Progenitor cell of endocrine pancreas (in vitro differentiated cells): ENCODE data around the gene SPEF1. TPM values are rescaled to one million over a fixed set of nuclear protein-coding genes. Genes with fewer than 3 reads are reported as not detected.

Experiments used
- DNase-seq: peaks from one replicate; pipeline ENCODE4 v3.0.0; 2021; ENCODE audit warnings: low spot score; ENCODE audit not compliant: unreplicated experiment
- H3K27ac Mint-ChIP-seq: 2 replicates; pipeline ENCODE4 v1.8.0; 2021; ENCODE audit warnings: mild to moderate bottlenecking, moderate library complexity, mixed read lengths
- H3K27me3 Mint-ChIP-seq: 2 replicates; pipeline ENCODE4 v1.8.0; 2021; ENCODE audit warnings: mixed read lengths
- H3K36me3 Mint-ChIP-seq: 2 replicates; pipeline ENCODE4 v1.8.0; 2022; ENCODE audit warnings: mixed read lengths; ENCODE audit not compliant: insufficient read depth
- H3K4me1 Mint-ChIP-seq: 2 replicates; pipeline ENCODE4 v1.8.0; 2021; ENCODE audit warnings: low read depth, mixed read lengths
- H3K4me3 Mint-ChIP-seq: 2 replicates; pipeline ENCODE4 v1.8.0; 2021; ENCODE audit warnings: low read depth, mild to moderate bottlenecking, moderate library complexity, mixed read lengths
- H3K9me3 Mint-ChIP-seq: 2 replicates; pipeline ENCODE4 v1.8.0; 2021; ENCODE audit warnings: low read depth, mixed read lengths
- total RNA-seq: library from RNA; stranded (reverse); gene quantifications from 2 replicates; pipeline ENCODE4 v1.2.1, GENCODE V29; 2021
- TF ChIP-seq, protein P1 (sequence below): fragments of 200-600 bp; sonication (generic); IDR thresholded peaks from one replicate; pipeline ENCODE4 v1.5.0; 2021; ENCODE audit warnings: antibody characterized with exemption, mild to moderate bottlenecking; ENCODE audit not compliant: unreplicated experiment

SPEF1 gene
- total RNA-seq, 1 donor from 2014 or later: 1.9 TPM

DNA sequence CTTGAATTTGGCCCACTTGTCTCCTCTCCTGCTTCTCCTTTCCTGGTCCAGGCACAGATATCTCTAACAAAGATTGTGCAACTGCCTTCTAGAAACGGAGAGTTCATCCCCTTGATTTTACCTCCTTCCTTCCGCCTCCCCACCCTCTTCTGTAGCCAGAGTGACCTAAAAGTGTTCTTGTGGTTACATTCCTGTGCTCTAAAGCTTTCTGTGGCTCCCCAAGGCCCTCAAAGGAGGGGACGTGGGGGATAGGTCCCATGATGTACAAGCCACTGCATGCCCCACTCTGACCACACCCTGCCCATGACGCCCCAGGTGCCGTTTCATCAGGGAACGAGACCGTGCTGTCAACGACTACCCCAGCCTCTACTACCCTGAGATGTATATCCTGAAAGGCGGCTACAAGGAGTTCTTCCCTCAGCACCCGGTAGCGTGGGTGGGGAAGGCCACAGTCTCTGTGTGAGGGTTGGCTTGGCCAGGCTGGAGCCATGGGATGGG, 23.1 kb upstream of the SPEF1 start:
- H3K27ac Mint-ChIP-seq: no peak overlapping the region
- peaks cover 25% of the 10 kb centered on the region for H3K4me1 Mint-ChIP-seq
- H3K4me3 Mint-ChIP-seq: no peak overlapping the region
- TF ChIP-seq, protein P1, sequence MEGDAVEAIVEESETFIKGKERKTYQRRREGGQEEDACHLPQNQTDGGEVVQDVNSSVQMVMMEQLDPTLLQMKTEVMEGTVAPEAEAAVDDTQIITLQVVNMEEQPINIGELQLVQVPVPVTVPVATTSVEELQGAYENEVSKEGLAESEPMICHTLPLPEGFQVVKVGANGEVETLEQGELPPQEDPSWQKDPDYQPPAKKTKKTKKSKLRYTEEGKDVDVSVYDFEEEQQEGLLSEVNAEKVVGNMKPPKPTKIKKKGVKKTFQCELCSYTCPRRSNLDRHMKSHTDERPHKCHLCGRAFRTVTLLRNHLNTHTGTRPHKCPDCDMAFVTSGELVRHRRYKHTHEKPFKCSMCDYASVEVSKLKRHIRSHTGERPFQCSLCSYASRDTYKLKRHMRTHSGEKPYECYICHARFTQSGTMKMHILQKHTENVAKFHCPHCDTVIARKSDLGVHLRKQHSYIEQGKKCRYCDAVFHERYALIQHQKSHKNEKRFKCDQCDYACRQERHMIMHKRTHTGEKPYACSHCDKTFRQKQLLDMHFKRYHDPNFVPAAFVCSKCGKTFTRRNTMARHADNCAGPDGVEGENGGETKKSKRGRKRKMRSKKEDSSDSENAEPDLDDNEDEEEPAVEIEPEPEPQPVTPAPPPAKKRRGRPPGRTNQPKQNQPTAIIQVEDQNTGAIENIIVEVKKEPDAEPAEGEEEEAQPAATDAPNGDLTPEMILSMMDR: no peak
- DNase-seq: no peak
- H3K36me3 Mint-ChIP-seq: peaks cover 21% of the 10 kb centered on the region
- no peaks in the 10 kb centered on the region for H3K9me3 Mint-ChIP-seq
- no peaks in the 10 kb centered on the region for H3K27me3 Mint-ChIP-seq

DNA sequence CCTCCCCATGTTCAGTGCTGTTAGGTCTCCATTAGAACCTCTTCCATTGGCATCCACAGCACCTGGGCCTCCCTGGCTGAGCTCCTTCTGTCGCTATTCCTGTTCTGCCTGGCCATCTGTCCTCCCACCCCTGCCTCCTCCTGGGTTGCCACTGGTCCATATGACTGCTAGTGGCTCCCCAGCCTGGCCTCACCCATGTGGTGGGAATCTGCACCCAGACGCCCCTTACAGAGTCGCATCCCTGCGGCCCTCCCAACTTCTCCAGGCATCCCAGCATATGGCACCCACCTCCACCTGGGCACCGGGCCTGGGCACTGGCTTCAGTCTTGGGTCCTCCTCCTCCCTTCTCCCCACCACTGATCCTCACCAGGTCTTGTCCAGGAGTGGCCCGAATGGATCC, 22.6 kb upstream of the SPEF1 start:
- Mint-ChIP-seq H3K36me3 (peaks cover 21% of the 10 kb centered on the region), H3K27me3 (no peaks in the 10 kb centered on the region), H3K4me3 (no peak overlapping the region), H3K4me1 (peaks cover 27% of the 10 kb centered on the region), H3K27ac (no peak overlapping the region), H3K9me3 (no peaks in the 10 kb centered on the region)
- TF ChIP-seq, protein P1: no peak
- DNase-seq: no peak

DNA sequence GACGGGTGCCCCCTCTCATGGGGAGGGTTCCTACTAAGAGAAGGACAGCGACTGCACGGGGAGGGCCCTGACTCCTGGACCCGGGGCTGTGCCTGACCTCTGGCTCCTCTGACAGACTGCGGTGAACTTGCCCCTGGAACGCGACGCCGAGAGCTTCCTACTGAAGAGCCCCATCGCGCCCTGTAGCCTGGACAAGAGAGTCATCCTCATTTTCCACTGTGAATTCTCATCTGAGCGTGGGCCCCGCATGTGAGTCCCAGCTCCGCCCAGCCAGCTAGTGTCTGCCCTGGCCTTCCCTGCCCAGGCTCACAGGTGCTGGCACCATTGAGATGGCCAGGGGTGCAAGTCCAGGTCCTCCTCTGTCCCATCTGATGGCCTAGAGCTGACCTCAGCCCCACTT, 22.0 kb upstream of the SPEF1 start:
- DNase-seq: no peak
- Mint-ChIP-seq H3K27me3 (no peaks in the 10 kb centered on the region), H3K4me3 (no peak overlapping the region), H3K9me3 (no peaks in the 10 kb centered on the region), H3K4me1 (peaks cover 31% of the 10 kb centered on the region), H3K36me3 (peaks cover 21% of the 10 kb centered on the region), H3K27ac (no peak overlapping the region)
- TF ChIP-seq, protein P1: no peak

DNA sequence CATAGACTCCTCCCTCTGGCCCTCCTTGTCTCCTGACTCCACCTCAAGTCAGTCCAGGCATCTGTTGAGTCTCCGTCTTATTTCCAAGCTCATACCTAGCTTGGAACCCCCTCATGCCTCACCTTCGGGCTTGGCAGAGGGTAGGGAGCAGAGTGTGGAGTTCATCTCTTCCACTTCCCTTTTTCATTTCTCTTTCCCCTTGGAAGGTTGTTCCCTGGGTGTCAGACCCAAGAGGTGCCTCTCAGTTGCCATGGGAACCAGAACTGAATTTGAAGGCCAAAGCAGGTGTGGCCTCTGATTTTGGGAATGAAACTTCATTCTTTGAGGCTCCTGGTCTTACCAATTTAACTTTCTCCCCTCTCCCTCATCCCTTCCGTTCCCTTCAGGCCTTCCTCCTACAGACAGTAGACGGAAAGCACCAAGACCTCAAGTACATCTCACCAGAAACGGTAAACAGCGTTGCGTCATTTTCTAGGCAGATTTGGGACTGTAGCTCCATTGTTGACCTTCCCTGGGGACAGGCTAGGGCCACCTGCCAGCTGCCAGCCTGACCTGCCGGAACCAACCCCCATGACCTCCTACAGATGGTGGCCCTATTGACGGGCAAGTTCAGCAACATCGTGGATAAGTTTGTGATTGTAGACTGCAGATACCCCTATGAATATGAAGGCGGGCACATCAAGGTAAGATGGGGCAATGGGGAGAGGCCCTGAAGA, 21.4 kb upstream of the SPEF1 start:
- Mint-ChIP-seq H3K27ac (no peak overlapping the region), H3K36me3 (peaks cover 21% of the 10 kb centered on the region), H3K4me3 (no peak overlapping the region), H3K27me3 (no peaks in the 10 kb centered on the region), H3K4me1 (peaks cover 36% of the 10 kb centered on the region), H3K9me3 (no peaks in the 10 kb centered on the region)
- DNase-seq: no peak
- TF ChIP-seq, protein P1: no peak

DNA sequence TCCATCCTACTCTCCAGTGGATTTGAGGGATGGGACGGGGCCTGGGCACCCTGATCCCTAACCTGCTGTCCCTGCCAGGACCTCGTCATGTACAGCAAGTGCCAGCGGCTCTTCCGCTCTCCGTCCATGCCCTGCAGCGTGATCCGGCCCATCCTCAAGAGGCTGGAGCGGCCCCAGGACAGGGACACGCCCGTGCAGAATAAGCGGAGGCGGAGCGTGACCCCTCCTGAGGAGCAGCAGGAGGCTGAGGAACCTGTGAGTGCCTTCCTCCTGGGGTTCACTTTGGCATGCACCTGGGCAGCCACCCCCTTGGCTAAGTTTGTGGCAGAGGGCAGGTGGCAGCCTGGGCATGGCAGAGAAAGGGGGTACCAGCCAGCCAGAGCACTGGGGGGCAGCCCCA, 20.6 kb upstream of the SPEF1 start:
- DNase-seq: no peak
- H3K4me3 Mint-ChIP-seq: no peak overlapping the region
- H3K27me3 Mint-ChIP-seq: no peaks in the 10 kb centered on the region
- H3K9me3 Mint-ChIP-seq: no peaks in the 10 kb centered on the region
- H3K36me3 Mint-ChIP-seq: peaks cover 21% of the 10 kb centered on the region
- TF ChIP-seq, protein P1: no peak
- no peak overlapping the region for H3K27ac Mint-ChIP-seq
- peaks cover 38% of the 10 kb centered on the region for H3K4me1 Mint-ChIP-seq
